Central memory CD8-positive, alpha-beta T cell (primary cell): ENCODE data around the gene EIF3B.
"Not testable (repeated sequence)": the region's sequence is repeated elsewhere in the genome, so short reads cannot be mapped to it uniquely, and the experiment has no call there.

Experiments
- ATAC-seq: fragments of 150-1000 bp; cut with Tn5 transposase; replicated peaks from 2 replicates; pipeline ENCODE4 v1.10.0; 2022; ENCODE audit warnings: mild to moderate bottlenecking, moderate FRiP score, moderate number of reproducible peaks; ENCODE audit not compliant: poor library complexity, severe bottlenecking; ENCODE audit errors: extremely low read depth
- DNase-seq, 2 donors: peaks; one replicate each; pipeline ENCODE4 v3.0.0; 2021; ENCODE audit warnings: low spot score in 2 of 2
- H3K27ac Mint-ChIP-seq: one replicate; pipeline ENCODE4 v1.8.0; 2022; ENCODE audit warnings: low read depth, mild to moderate bottlenecking, moderate library complexity, mixed read lengths
- H3K27me3 Mint-ChIP-seq: one replicate; pipeline ENCODE4 v1.8.0; 2022; ENCODE audit warnings: mixed read lengths
- H3K36me3 Mint-ChIP-seq: one replicate; pipeline ENCODE4 v1.8.0; 2022; ENCODE audit warnings: mild to moderate bottlenecking, moderate library complexity, mixed read lengths; ENCODE audit not compliant: insufficient read depth
- H3K4me1 Mint-ChIP-seq: one replicate; pipeline ENCODE4 v1.8.0; 2022; ENCODE audit warnings: mixed read lengths
- H3K4me3 Mint-ChIP-seq: one replicate; pipeline ENCODE4 v1.8.0; 2022; ENCODE audit warnings: mild to moderate bottlenecking, moderate library complexity, mixed read lengths
- H3K9me3 Mint-ChIP-seq: one replicate; pipeline ENCODE4 v1.8.0; 2022; ENCODE audit warnings: mixed read lengths

The EIF3B gene

DNA sequence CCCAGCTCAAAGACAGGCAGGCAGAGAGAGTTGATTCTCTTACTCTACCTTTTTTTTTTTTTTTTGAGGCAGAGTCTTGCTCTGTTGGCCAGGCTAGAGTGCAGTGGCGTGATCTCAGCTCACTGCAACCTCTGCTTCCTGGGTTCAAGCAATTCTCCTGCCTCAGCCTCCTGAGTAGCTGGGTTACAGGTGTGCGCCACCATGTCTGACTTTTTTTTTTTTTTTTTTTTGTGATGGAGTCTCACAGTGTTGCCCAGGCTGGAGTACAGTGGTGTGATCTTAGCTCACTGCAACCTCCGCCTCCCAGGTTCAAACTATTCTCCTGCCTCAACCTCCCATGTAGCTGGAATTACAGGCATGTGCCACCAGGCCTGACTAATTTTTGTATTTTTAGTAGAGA, 62.6 kb downstream of the EIF3B start:
- not testable (repeated sequence) for H3K9me3 Mint-ChIP-seq, ATAC-seq, H3K27me3 Mint-ChIP-seq, DNase-seq, H3K4me3 Mint-ChIP-seq
- Mint-ChIP-seq H3K27ac (peak overlapping the region; percentile 78), H3K4me1 (peaks cover 50% of the 10 kb centered on the region), H3K36me3 (peaks cover 26% of the 10 kb centered on the region)

DNA sequence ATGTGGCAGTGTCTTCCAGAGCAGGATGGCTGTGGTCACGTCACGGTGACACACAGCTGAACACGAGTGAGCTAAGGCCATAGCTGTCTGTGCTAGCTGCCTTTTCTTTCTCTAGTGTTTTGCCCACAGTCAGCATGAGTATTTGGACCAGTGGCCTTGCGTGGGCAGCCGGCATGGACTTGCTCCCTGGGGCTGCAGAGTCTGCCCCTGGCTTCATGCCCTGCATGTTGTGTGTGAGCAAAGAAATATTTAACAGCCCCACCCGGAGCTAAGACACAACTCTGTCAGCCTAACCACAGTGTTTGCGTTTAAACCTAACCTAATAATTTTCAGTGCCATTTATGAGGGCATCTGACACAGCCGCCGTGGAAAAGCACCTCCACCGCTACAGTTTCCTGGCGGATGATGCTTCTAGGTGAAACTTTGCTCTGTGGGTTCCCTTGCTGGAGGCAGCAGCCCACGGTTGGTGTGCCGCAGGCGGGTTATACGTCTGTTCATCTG, 63.4 kb downstream of the EIF3B start:
- H3K27ac Mint-ChIP-seq, result peak overlapping the region; percentile 78
- no peaks in the 10 kb centered on the region for H3K9me3 Mint-ChIP-seq
- DNase-seq (peak; percentile 45 to 81), ATAC-seq (peak; percentile 89)
- H3K4me3 Mint-ChIP-seq, result peak overlapping the region; percentile 68
- H3K36me3 Mint-ChIP-seq, result peaks cover 24% of the 10 kb centered on the region
- no peaks in the 10 kb centered on the region for H3K27me3 Mint-ChIP-seq
- H3K4me1 Mint-ChIP-seq, result peaks cover 41% of the 10 kb centered on the region

DNA sequence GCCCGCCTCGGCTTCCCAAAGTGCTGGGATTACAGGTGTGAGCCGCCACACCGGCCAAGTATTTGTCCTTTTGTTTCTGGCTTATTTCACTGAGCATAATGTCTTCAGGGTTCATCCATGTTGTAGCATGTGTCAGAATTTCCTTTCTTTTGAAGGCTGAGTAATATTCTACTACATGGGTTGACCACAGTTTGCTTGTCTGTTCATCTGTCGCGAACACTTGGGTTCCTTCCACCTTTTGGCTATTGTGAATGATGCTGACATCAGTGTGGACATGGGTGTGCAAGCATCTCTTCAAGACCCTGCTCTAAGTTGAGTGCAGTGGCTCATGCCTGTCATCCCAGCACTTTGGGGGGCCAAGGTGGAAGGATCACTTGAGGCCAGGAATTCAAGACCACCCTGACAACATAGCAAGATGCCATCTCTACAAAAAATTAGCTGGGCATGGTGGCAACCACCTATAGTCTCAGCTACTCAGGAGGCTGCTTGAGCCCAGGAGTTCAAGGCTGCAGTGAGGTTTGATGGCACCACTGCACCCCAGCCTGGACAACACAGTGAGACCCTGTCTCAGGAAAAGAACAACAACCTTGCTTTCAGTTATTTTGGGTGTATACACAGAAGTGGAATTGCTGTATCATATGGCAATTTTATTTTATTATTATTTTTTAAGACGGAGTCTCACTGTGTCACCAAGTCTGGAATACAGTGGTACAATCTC, 65.7 kb downstream of the EIF3B start:
- H3K27me3 Mint-ChIP-seq, result no peaks in the 10 kb centered on the region
- DNase-seq (no peak), ATAC-seq (no peak)
- no peak overlapping the region for H3K27ac Mint-ChIP-seq
- H3K4me3 Mint-ChIP-seq, result no peak overlapping the region
- peaks cover 36% of the 10 kb centered on the region for H3K4me1 Mint-ChIP-seq
- H3K9me3 Mint-ChIP-seq, result no peaks in the 10 kb centered on the region
- peaks cover 23% of the 10 kb centered on the region for H3K36me3 Mint-ChIP-seq

DNA sequence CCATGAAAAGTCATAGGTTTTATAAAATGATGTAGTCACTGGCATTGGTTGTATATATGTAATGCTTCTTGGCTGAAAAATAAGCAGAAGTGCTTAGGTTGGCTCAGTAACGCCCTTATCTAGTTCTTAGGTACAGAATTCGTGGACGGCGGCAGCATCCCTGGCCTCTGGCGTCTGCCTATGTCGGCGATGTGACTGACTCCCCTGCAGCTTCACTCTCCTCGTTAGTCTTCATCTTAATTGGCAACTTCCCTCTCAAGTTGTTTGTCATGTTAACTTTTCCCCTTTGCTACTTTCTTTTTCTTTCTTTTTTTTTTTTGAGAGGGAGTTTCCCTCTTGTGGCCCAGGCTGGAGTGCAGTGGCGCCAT, 67.3 kb downstream of the EIF3B start:
- Mint-ChIP-seq H3K27me3 (no peaks in the 10 kb centered on the region), H3K9me3 (no peaks in the 10 kb centered on the region), H3K4me1 (peaks cover 41% of the 10 kb centered on the region), H3K36me3 (peaks cover 20% of the 10 kb centered on the region), H3K27ac (peak overlapping the region; percentile 4), H3K4me3 (no peak overlapping the region)
- ATAC-seq, result no peak
- no peak for DNase-seq

DNA sequence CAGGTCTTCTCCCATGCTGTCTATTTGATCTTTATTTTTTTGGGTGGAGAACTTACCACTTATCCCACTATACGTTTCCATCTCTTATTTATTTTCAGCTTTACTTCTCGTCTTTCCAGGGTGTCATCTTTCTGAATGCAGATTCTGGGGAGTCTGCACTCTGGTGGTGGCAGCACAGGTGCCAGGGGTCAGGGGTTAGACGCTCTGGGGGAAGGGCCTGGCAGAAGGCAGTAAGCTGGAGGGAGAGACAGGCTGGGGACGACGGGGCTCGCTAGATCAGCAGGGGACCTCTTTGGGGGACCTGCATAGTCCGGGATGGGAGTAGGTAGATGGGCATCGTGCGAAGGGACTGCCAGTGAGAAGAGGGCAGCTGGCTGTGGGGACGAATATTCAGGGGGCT, 71.1 kb downstream of the EIF3B start:
- H3K27me3 Mint-ChIP-seq, result no peaks in the 10 kb centered on the region
- H3K4me1 Mint-ChIP-seq, result peaks cover 48% of the 10 kb centered on the region
- peaks cover 13% of the 10 kb centered on the region for H3K36me3 Mint-ChIP-seq
- ATAC-seq (no peak), DNase-seq (no peak)
- no peak overlapping the region for H3K4me3 Mint-ChIP-seq
- peaks cover under 1% of the 10 kb centered on the region for H3K9me3 Mint-ChIP-seq
- H3K27ac Mint-ChIP-seq, result peak overlapping the region; percentile 93
